ENCODE results near the gene SLC35F5.
A peak's percentile ranks its signal among the peaks of the same experiment; 100 is the strongest.

The SLC35F5 gene, protein sequence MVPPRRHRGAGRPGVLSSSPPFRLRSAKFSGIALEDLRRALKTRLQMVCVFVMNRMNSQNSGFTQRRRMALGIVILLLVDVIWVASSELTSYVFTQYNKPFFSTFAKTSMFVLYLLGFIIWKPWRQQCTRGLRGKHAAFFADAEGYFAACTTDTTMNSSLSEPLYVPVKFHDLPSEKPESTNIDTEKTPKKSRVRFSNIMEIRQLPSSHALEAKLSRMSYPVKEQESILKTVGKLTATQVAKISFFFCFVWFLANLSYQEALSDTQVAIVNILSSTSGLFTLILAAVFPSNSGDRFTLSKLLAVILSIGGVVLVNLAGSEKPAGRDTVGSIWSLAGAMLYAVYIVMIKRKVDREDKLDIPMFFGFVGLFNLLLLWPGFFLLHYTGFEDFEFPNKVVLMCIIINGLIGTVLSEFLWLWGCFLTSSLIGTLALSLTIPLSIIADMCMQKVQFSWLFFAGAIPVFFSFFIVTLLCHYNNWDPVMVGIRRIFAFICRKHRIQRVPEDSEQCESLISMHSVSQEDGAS

DNA sequence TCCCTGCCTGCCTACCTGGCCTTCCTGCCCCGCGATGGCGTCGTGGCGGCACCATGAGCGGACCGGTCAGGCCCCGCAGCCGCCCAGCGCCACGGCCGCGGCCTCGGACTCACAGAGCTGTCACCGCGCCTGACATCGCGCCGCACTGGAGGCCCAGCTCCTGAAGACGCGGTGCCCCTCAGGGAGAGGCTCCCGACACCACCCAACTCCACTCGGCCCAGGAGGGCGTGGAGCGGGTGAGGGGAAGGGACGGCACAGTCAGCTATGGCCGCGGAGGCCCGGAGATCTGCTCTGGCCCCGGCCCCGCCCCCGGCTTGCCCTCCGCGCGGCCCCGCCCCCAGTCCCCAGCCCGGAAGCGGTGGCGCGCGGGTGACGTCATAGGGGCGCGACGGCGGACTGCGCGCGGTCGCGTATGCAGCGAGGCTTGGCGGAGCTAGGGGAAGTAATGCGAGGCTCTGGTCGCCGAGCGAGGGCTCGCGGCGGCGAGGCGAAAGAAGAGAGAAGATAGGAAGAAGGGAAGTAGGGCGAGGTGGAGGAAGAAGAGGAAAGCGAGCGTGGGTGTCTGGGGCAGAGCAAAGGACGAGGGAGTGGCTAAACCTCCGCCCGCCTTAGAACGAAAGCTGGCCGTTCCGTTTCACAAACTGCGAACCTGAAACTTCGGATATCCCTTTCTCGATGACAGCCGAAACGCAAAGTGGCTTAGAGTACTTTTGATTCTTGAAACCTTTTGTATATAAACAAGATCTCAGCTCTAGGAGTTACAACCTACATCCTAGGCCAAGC lies at the start of gene SLC35F5:
TSS of gene SLC35F5 (minus strand) at position 288 of the 783 bp plus-strand sequence. CDS start at position 55, 233 bp downstream.
- H3K4me3 ChIP-seq (ENCODE audit: low read depth, low read length), result peak within 1 kb of the TSS; percentile 97
- no peaks in the 10 kb centered on the region for H3K9me3 ChIP-seq (ENCODE audit: severe bottlenecking)
- H3K36me3 ChIP-seq, result peaks cover 11% of the 10 kb centered on the region
- H3K27me3 ChIP-seq (ENCODE audit: insufficient read depth, low read depth, severe bottlenecking), result no peaks in the 10 kb centered on the region
- TF ChIP-seq, protein P1, sequence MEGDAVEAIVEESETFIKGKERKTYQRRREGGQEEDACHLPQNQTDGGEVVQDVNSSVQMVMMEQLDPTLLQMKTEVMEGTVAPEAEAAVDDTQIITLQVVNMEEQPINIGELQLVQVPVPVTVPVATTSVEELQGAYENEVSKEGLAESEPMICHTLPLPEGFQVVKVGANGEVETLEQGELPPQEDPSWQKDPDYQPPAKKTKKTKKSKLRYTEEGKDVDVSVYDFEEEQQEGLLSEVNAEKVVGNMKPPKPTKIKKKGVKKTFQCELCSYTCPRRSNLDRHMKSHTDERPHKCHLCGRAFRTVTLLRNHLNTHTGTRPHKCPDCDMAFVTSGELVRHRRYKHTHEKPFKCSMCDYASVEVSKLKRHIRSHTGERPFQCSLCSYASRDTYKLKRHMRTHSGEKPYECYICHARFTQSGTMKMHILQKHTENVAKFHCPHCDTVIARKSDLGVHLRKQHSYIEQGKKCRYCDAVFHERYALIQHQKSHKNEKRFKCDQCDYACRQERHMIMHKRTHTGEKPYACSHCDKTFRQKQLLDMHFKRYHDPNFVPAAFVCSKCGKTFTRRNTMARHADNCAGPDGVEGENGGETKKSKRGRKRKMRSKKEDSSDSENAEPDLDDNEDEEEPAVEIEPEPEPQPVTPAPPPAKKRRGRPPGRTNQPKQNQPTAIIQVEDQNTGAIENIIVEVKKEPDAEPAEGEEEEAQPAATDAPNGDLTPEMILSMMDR (IDR thresholded peaks at IDR 0.05; ENCODE audit: low read depth, low read length), result no peak
- H3K27ac ChIP-seq, result peak within 1 kb of the TSS; percentile 95
- peak; percentile 91 for DNase-seq

DNA sequence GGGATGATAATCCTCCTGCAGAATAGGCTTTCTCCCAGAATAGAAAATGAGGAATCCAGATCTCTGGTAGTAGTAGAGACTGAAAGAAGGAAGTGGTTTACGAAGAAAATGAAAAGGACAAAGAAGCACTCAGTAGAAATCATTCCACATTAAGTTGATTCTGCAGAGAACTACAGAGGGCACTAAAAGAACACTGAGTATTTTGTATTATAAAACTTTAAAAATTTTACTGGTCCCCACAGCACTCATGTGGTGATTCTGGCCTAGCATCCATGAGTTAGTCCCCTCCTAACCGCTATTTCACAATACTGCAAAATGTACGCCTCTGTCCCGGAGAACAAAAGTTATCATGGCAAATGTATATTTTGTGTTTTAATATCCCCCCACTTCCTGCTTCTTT lies 42.9 kb upstream of the SLC35F5 start:
- no peak overlapping the region for H3K4me3 ChIP-seq (ENCODE audit: low read depth, low read length)
- TF ChIP-seq, protein P1 (IDR thresholded peaks at IDR 0.05; ENCODE audit: low read depth, low read length), result no peak
- H3K9me3 ChIP-seq (ENCODE audit: severe bottlenecking), result no peaks in the 10 kb centered on the region
- no peak overlapping the region for H3K27ac ChIP-seq
- H3K36me3 ChIP-seq, result no peaks in the 10 kb centered on the region
- DNase-seq, result no peak
- H3K27me3 ChIP-seq (ENCODE audit: insufficient read depth, low read depth, severe bottlenecking), result no peaks in the 10 kb centered on the region

GRCh38 chr2:113797237-113797636 lies 40.8 kb upstream of the SLC35F5 start:
- no peaks in the 10 kb centered on the region for H3K27me3 ChIP-seq (ENCODE audit: insufficient read depth, low read depth, severe bottlenecking)
- TF ChIP-seq, protein P1 (IDR thresholded peaks at IDR 0.05; ENCODE audit: low read depth, low read length), result no peak
- no peaks in the 10 kb centered on the region for H3K36me3 ChIP-seq
- no peak for DNase-seq
- H3K9me3 ChIP-seq (ENCODE audit: severe bottlenecking), result no peaks in the 10 kb centered on the region
- H3K4me3 ChIP-seq (ENCODE audit: low read depth, low read length), result no peak overlapping the region
- H3K27ac ChIP-seq, result no peak overlapping the region

DNA sequence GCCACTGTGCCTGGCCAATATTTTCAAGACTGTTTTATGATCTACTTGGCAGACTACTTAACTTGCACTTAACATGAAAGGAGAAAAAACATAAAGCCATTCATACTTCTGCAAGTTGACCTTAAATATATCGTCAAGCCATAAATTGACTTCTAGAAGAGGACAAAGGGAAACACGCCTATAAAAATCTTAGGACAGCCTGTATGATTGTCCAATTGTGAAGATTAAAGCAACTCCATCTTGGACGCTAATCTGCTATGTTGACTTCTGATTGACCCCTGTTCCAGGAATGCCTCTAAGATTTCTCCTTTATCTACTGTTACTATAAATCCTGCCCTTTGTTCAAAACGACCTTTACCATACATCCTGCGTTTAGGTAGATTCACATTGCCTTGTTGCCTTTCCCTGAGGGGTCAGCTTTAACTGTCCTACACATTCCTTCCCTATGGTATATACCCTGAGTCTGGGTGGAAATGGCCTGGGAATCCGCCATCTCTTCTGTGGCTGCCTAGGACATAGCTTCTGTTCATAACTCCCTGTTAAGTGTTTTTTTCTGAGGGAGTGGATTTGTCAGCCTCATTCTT lies 40.2 kb upstream of the SLC35F5 start:
- H3K27me3 ChIP-seq (ENCODE audit: insufficient read depth, low read depth, severe bottlenecking), result no peaks in the 10 kb centered on the region
- no peak overlapping the region for H3K27ac ChIP-seq
- no peak for DNase-seq

GRCh38 chr2:113795405-113795920 lies 39.0 kb upstream of the SLC35F5 start:
- no peaks in the 10 kb centered on the region for H3K27me3 ChIP-seq (ENCODE audit: insufficient read depth, low read depth, severe bottlenecking)
- H3K36me3 ChIP-seq, result no peaks in the 10 kb centered on the region
- no peak overlapping the region for H3K27ac ChIP-seq
- H3K4me3 ChIP-seq (ENCODE audit: low read depth, low read length), result no peak overlapping the region
- TF ChIP-seq, protein P1 (IDR thresholded peaks at IDR 0.05; ENCODE audit: low read depth, low read length), result no peak
- DNase-seq, result no peak
- no peaks in the 10 kb centered on the region for H3K9me3 ChIP-seq (ENCODE audit: severe bottlenecking)

More for the DNA sequence above, 40.2 kb upstream of the SLC35F5 start:
- TF ChIP-seq, protein P1 (IDR thresholded peaks at IDR 0.05; ENCODE audit: low read depth, low read length), result no peak
- no peaks in the 10 kb centered on the region for H3K36me3 ChIP-seq
- H3K4me3 ChIP-seq (ENCODE audit: low read depth, low read length), result no peak overlapping the region
- no peaks in the 10 kb centered on the region for H3K9me3 ChIP-seq (ENCODE audit: severe bottlenecking)

Data from WERI-Rb-1 (cell line).